Measurements from ENCODE around the gene FBH1.
"Not testable (repeated sequence)": the region's sequence is repeated elsewhere in the genome, so short reads cannot be mapped to it uniquely, and the experiment has no call there.

Gene FBH1

GRCh38 chr10:5900247-5900646 lies 10.2 kb downstream of the FBH1 start:
- no peak for DNase-seq
- Histone ChIP-seq H3K4me1 (ENCODE audit: control insufficient read depth, insufficient read depth, low read length, poor library complexity, severe bottlenecking) (no peaks in the 10 kb centered on the region), H3K9me3 (ENCODE audit: control insufficient read depth, low read length) (no peaks in the 10 kb centered on the region), H3K27ac (ENCODE audit: insufficient read depth, low read length, poor library complexity, severe bottlenecking) (no peak overlapping the region), H3K27me3 (replicated peaks; ENCODE audit: control insufficient read depth, insufficient read depth, low read length, poor library complexity, severe bottlenecking) (no peaks in the 10 kb centered on the region), H3K36me3 (ENCODE audit: control insufficient read depth, insufficient read depth, low read length) (peaks cover 5% of the 10 kb centered on the region), H3K4me3 (ENCODE audit: insufficient read depth, low read depth, low read length, poor library complexity, severe bottlenecking) (no peak overlapping the region)

GRCh38 chr10:5902511-5903274 lies 12.7 kb downstream of the FBH1 start:
- H3K4me3 ChIP-seq (ENCODE audit: insufficient read depth, low read depth, low read length, poor library complexity, severe bottlenecking), result no peak overlapping the region
- H3K4me1 ChIP-seq (ENCODE audit: control insufficient read depth, insufficient read depth, low read length, poor library complexity, severe bottlenecking), result no peaks in the 10 kb centered on the region
- peaks cover 5% of the 10 kb centered on the region for H3K36me3 ChIP-seq (ENCODE audit: control insufficient read depth, insufficient read depth, low read length)
- H3K27me3 ChIP-seq (replicated peaks; ENCODE audit: control insufficient read depth, insufficient read depth, low read length, poor library complexity, severe bottlenecking), result no peaks in the 10 kb centered on the region
- no peak for DNase-seq
- H3K27ac ChIP-seq (ENCODE audit: insufficient read depth, low read length, poor library complexity, severe bottlenecking), result no peak overlapping the region
- no peaks in the 10 kb centered on the region for H3K9me3 ChIP-seq (ENCODE audit: control insufficient read depth, low read length)

GRCh38 chr10:5903563-5903962 lies 13.5 kb downstream of the FBH1 start:
- H3K27ac ChIP-seq (ENCODE audit: insufficient read depth, low read length, poor library complexity, severe bottlenecking), result no peak overlapping the region
- no peaks in the 10 kb centered on the region for H3K4me1 ChIP-seq (ENCODE audit: control insufficient read depth, insufficient read depth, low read length, poor library complexity, severe bottlenecking)
- no peaks in the 10 kb centered on the region for H3K9me3 ChIP-seq (ENCODE audit: control insufficient read depth, low read length)
- DNase-seq, result no peak
- H3K36me3 ChIP-seq (ENCODE audit: control insufficient read depth, insufficient read depth, low read length), result peaks cover 5% of the 10 kb centered on the region
- no peak overlapping the region for H3K4me3 ChIP-seq (ENCODE audit: insufficient read depth, low read depth, low read length, poor library complexity, severe bottlenecking)
- no peaks in the 10 kb centered on the region for H3K27me3 ChIP-seq (replicated peaks; ENCODE audit: control insufficient read depth, insufficient read depth, low read length, poor library complexity, severe bottlenecking)

- Histone ChIP-seq H3K4me1 (ENCODE audit: control insufficient read depth, insufficient read depth, low read length, poor library complexity, severe bottlenecking) (no peaks in the 10 kb centered on the region), H3K36me3 (ENCODE audit: control insufficient read depth, insufficient read depth, low read length) (peaks cover 12% of the 10 kb centered on the region), H3K27me3 (replicated peaks; ENCODE audit: control insufficient read depth, insufficient read depth, low read length, poor library complexity, severe bottlenecking) (no peaks in the 10 kb centered on the region), H3K4me3 (ENCODE audit: insufficient read depth, low read depth, low read length, poor library complexity, severe bottlenecking) (no peak overlapping the region), H3K9me3 (ENCODE audit: control insufficient read depth, low read length) (no peaks in the 10 kb centered on the region), H3K27ac (ENCODE audit: insufficient read depth, low read length, poor library complexity, severe bottlenecking) (no peak overlapping the region)
- no peak for DNase-seq
Measured at GRCh38 chr10:5904227-5904626, 14.2 kb downstream of the FBH1 start.

GRCh38 chr10:5905854-5906507 lies 15.9 kb downstream of the FBH1 start:
- peaks cover 24% of the 10 kb centered on the region for H3K36me3 ChIP-seq (ENCODE audit: control insufficient read depth, insufficient read depth, low read length)
- H3K4me1 ChIP-seq (ENCODE audit: control insufficient read depth, insufficient read depth, low read length, poor library complexity, severe bottlenecking), result no peaks in the 10 kb centered on the region
- H3K4me3 ChIP-seq (ENCODE audit: insufficient read depth, low read depth, low read length, poor library complexity, severe bottlenecking), result no peak overlapping the region
- no peaks in the 10 kb centered on the region for H3K9me3 ChIP-seq (ENCODE audit: control insufficient read depth, low read length)
- no peak for DNase-seq
- no peak overlapping the region for H3K27ac ChIP-seq (ENCODE audit: insufficient read depth, low read length, poor library complexity, severe bottlenecking)
- H3K27me3 ChIP-seq (replicated peaks; ENCODE audit: control insufficient read depth, insufficient read depth, low read length, poor library complexity, severe bottlenecking), result no peaks in the 10 kb centered on the region

- Histone ChIP-seq H3K27me3 (replicated peaks; ENCODE audit: control insufficient read depth, insufficient read depth, low read length, poor library complexity, severe bottlenecking) (no peaks in the 10 kb centered on the region), H3K36me3 (ENCODE audit: control insufficient read depth, insufficient read depth, low read length) (peaks cover 30% of the 10 kb centered on the region), H3K4me1 (ENCODE audit: control insufficient read depth, insufficient read depth, low read length, poor library complexity, severe bottlenecking) (no peaks in the 10 kb centered on the region), H3K27ac (ENCODE audit: insufficient read depth, low read length, poor library complexity, severe bottlenecking) (no peak overlapping the region), H3K9me3 (ENCODE audit: control insufficient read depth, low read length) (no peaks in the 10 kb centered on the region), H3K4me3 (ENCODE audit: insufficient read depth, low read depth, low read length, poor library complexity, severe bottlenecking) (no peak overlapping the region)
- no peak for DNase-seq
Measured at GRCh38 chr10:5906651-5907050, 16.6 kb downstream of the FBH1 start.

GRCh38 chr10:5908676-5909075 lies 18.6 kb downstream of the FBH1 start:
- not testable (repeated sequence) for H3K27ac ChIP-seq (ENCODE audit: insufficient read depth, low read length, poor library complexity, severe bottlenecking); H3K27me3 ChIP-seq (replicated peaks; ENCODE audit: control insufficient read depth, insufficient read depth, low read length, poor library complexity, severe bottlenecking); DNase-seq; H3K4me3 ChIP-seq (ENCODE audit: insufficient read depth, low read depth, low read length, poor library complexity, severe bottlenecking); H3K9me3 ChIP-seq (ENCODE audit: control insufficient read depth, low read length); H3K4me1 ChIP-seq (ENCODE audit: control insufficient read depth, insufficient read depth, low read length, poor library complexity, severe bottlenecking)
- peaks cover 45% of the 10 kb centered on the region for H3K36me3 ChIP-seq (ENCODE audit: control insufficient read depth, insufficient read depth, low read length)

GRCh38 chr10:5910323-5911100 lies 20.5 kb downstream of the FBH1 start:
- Histone ChIP-seq H3K27me3 (replicated peaks; ENCODE audit: control insufficient read depth, insufficient read depth, low read length, poor library complexity, severe bottlenecking) (no peaks in the 10 kb centered on the region), H3K4me1 (ENCODE audit: control insufficient read depth, insufficient read depth, low read length, poor library complexity, severe bottlenecking) (no peaks in the 10 kb centered on the region), H3K36me3 (ENCODE audit: control insufficient read depth, insufficient read depth, low read length) (peaks cover 63% of the 10 kb centered on the region), H3K4me3 (ENCODE audit: insufficient read depth, low read depth, low read length, poor library complexity, severe bottlenecking) (no peak overlapping the region), H3K9me3 (ENCODE audit: control insufficient read depth, low read length) (no peaks in the 10 kb centered on the region), H3K27ac (ENCODE audit: insufficient read depth, low read length, poor library complexity, severe bottlenecking) (no peak overlapping the region)
- DNase-seq, result no peak

GRCh38 chr10:5911670-5912069 lies 21.6 kb downstream of the FBH1 start:
- H3K27ac ChIP-seq (ENCODE audit: insufficient read depth, low read length, poor library complexity, severe bottlenecking), result no peak overlapping the region
- no peaks in the 10 kb centered on the region for H3K27me3 ChIP-seq (replicated peaks; ENCODE audit: control insufficient read depth, insufficient read depth, low read length, poor library complexity, severe bottlenecking)
- H3K4me1 ChIP-seq (ENCODE audit: control insufficient read depth, insufficient read depth, low read length, poor library complexity, severe bottlenecking), result no peaks in the 10 kb centered on the region
- DNase-seq, result no peak
- peaks cover 73% of the 10 kb centered on the region for H3K36me3 ChIP-seq (ENCODE audit: control insufficient read depth, insufficient read depth, low read length)
- no peaks in the 10 kb centered on the region for H3K9me3 ChIP-seq (ENCODE audit: control insufficient read depth, low read length)
- no peak overlapping the region for H3K4me3 ChIP-seq (ENCODE audit: insufficient read depth, low read depth, low read length, poor library complexity, severe bottlenecking)

- Histone ChIP-seq H3K9me3 (ENCODE audit: control insufficient read depth, low read length) (no peaks in the 10 kb centered on the region), H3K27ac (ENCODE audit: insufficient read depth, low read length, poor library complexity, severe bottlenecking) (no peak overlapping the region), H3K4me1 (ENCODE audit: control insufficient read depth, insufficient read depth, low read length, poor library complexity, severe bottlenecking) (no peaks in the 10 kb centered on the region), H3K4me3 (ENCODE audit: insufficient read depth, low read depth, low read length, poor library complexity, severe bottlenecking) (no peak overlapping the region), H3K36me3 (ENCODE audit: control insufficient read depth, insufficient read depth, low read length) (peaks cover 91% of the 10 kb centered on the region), H3K27me3 (replicated peaks; ENCODE audit: control insufficient read depth, insufficient read depth, low read length, poor library complexity, severe bottlenecking) (no peaks in the 10 kb centered on the region)
- DNase-seq, result no peak
Measured at GRCh38 chr10:5913736-5914135, 23.7 kb downstream of the FBH1 start.
